CD4-positive, alpha-beta T cell treated with Interleukin-15 for 4 hours (primary cell): ENCODE measurements around the gene KLF7.
A peak's percentile ranks its signal among the peaks of the same experiment; 100 is the strongest.

Experiments
- DNase-seq: peaks from one replicate; pipeline ENCODE4 v3.0.0-alpha.2; 2020; ENCODE audit warnings: low spot score

KLF7 gene

GRCh38 chr2:207123776-207124391 is 41.9 kb downstream of the KLF7 start:
- no peak for DNase-seq

GRCh38 chr2:207123335-207123744 is 42.4 kb downstream of the KLF7 start:
- DNase-seq = peak; percentile 68

- DNase-seq = no peak
Observed at GRCh38 chr2:207122651-207123334, 43.0 kb downstream of the KLF7 start.

- DNase-seq = no peak
Observed at GRCh38 chr2:207121784-207122183, 44.0 kb downstream of the KLF7 start.

- no peak for DNase-seq
Observed at GRCh38 chr2:207119048-207119447, 46.7 kb downstream of the KLF7 start.

GRCh38 chr2:207117668-207118067 is 48.1 kb downstream of the KLF7 start:
- DNase-seq = no peak

- no peak for DNase-seq
Observed at GRCh38 chr2:207115715-207116364, 49.9 kb downstream of the KLF7 start.

- DNase-seq = no peak
Observed at GRCh38 chr2:207113414-207113813, 52.3 kb downstream of the KLF7 start.

- DNase-seq = no peak
Observed at GRCh38 chr2:207112785-207113184, 53.0 kb downstream of the KLF7 start.

- DNase-seq = no peak
Observed at GRCh38 chr2:207112383-207112782, 53.4 kb downstream of the KLF7 start.

- no peak for DNase-seq
Observed at GRCh38 chr2:207111757-207112156, 54.0 kb downstream of the KLF7 start.

- no peak for DNase-seq
Observed at GRCh38 chr2:207110715-207111114, 55.0 kb downstream of the KLF7 start.

- DNase-seq = no peak
Observed at GRCh38 chr2:207110310-207110709, 55.4 kb downstream of the KLF7 start.

GRCh38 chr2:207109768-207110167 is 56.0 kb downstream of the KLF7 start:
- no peak for DNase-seq

GRCh38 chr2:207108440-207108839 is 57.3 kb downstream of the KLF7 start:
- DNase-seq = no peak

- DNase-seq = no peak
Observed at GRCh38 chr2:207107551-207107950, 58.2 kb downstream of the KLF7 start.

- no peak for DNase-seq
Observed at GRCh38 chr2:207107131-207107530, 58.6 kb downstream of the KLF7 start.

- no peak for DNase-seq
Observed at GRCh38 chr2:207103132-207103531, 62.6 kb downstream of the KLF7 start.

GRCh38 chr2:207101984-207102383 is 63.8 kb downstream of the KLF7 start:
- no peak for DNase-seq

- no peak for DNase-seq
Observed at GRCh38 chr2:207097278-207097677, 68.5 kb downstream of the KLF7 start.

GRCh38 chr2:207095963-207096362 is 69.8 kb downstream of the KLF7 start:
- DNase-seq = no peak

- no peak for DNase-seq
Observed at GRCh38 chr2:207093234-207093633, 72.5 kb downstream of the KLF7 start.

- no peak for DNase-seq
Observed at GRCh38 chr2:207092818-207093217, 72.9 kb downstream of the KLF7 start.
